ENCODE data around the gene CDC42.

The CDC42 gene

GRCh38 chr1:22038036-22038435 lies 14.5 kb upstream of the CDC42 start:
- no peak for DNase-seq (ENCODE audit: low spot score)

- peak; percentile 75 for DNase-seq (ENCODE audit: low spot score)
Observed at GRCh38 chr1:22039594-22040285, 12.8 kb upstream of the CDC42 start.

- DNase-seq (ENCODE audit: low spot score), result no peak
Observed at GRCh38 chr1:22040286-22040623, 12.3 kb upstream of the CDC42 start.

- no peak for DNase-seq (ENCODE audit: low spot score)
Observed at GRCh38 chr1:22041505-22041904, 11.0 kb upstream of the CDC42 start.

- DNase-seq (ENCODE audit: low spot score), result no peak
Observed at GRCh38 chr1:22043198-22043769, 9.2 kb upstream of the CDC42 start.

GRCh38 chr1:22044690-22045420 lies 7.7 kb upstream of the CDC42 start:
- DNase-seq (ENCODE audit: low spot score), result peak; percentile 22

GRCh38 chr1:22045604-22046228 lies 6.8 kb upstream of the CDC42 start:
- DNase-seq (ENCODE audit: low spot score), result no peak

GRCh38 chr1:22048351-22049192 lies 3.9 kb upstream of the CDC42 start:
- peak; percentile 13 for DNase-seq (ENCODE audit: low spot score)

- DNase-seq (ENCODE audit: low spot score), result no peak
Observed at GRCh38 chr1:22050330-22050729, 2.2 kb upstream of the CDC42 start.

GRCh38 chr1:22051607-22052114 lies 848 bp upstream of the CDC42 start:
- no peak for DNase-seq (ENCODE audit: low spot score)

- DNase-seq (ENCODE audit: low spot score), result peak; percentile 68
Observed at GRCh38 chr1:22053017-22053860, 730 bp downstream of the CDC42 start.

GRCh38 chr1:22053861-22054770 lies 1.6 kb downstream of the CDC42 start:
- DNase-seq (ENCODE audit: low spot score), result no peak

- no peak for DNase-seq (ENCODE audit: low spot score)
Observed at GRCh38 chr1:22055463-22055862, 3.0 kb downstream of the CDC42 start.

GRCh38 chr1:22056043-22056442 lies 3.5 kb downstream of the CDC42 start:
- DNase-seq (ENCODE audit: low spot score), result no peak

GRCh38 chr1:22056936-22057335 lies 4.4 kb downstream of the CDC42 start:
- DNase-seq (ENCODE audit: low spot score), result no peak

GRCh38 chr1:22057861-22058260 lies 5.4 kb downstream of the CDC42 start:
- DNase-seq (ENCODE audit: low spot score), result no peak

- no peak for DNase-seq (ENCODE audit: low spot score)
Observed at GRCh38 chr1:22064751-22065402, 12.4 kb downstream of the CDC42 start.

GRCh38 chr1:22071511-22071910 lies 19.0 kb downstream of the CDC42 start:
- DNase-seq (ENCODE audit: low spot score), result no peak

- no peak for DNase-seq (ENCODE audit: low spot score)
Observed at GRCh38 chr1:22074803-22075202, 22.3 kb downstream of the CDC42 start.
